ENCODE data around the gene RPEL1.
"Not testable (repeated sequence)": the region's sequence is repeated elsewhere in the genome, so short reads cannot be mapped to it uniquely, and the experiment has no call there.

DNA sequence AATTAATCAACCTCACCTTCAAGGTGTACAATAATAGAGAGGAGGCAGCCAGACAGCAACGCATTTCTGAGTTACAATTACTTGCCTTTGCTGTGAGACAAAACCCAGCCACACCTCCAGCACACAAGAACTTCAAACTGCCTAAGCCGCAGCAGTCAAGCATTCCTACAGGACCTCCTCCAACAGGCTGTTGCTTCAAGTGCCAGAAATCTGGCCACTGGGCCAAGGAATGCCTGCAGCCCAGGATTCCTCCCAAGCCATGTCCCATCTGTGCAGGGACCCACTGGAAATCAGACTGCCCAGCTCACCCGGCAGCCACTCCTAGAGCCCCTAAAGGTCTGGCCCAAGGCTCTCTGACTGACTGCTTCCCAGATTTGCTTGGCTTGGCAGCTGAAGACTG, 38.0 kb upstream of the RPEL1 start:
- TF ChIP-seq, protein P1, sequence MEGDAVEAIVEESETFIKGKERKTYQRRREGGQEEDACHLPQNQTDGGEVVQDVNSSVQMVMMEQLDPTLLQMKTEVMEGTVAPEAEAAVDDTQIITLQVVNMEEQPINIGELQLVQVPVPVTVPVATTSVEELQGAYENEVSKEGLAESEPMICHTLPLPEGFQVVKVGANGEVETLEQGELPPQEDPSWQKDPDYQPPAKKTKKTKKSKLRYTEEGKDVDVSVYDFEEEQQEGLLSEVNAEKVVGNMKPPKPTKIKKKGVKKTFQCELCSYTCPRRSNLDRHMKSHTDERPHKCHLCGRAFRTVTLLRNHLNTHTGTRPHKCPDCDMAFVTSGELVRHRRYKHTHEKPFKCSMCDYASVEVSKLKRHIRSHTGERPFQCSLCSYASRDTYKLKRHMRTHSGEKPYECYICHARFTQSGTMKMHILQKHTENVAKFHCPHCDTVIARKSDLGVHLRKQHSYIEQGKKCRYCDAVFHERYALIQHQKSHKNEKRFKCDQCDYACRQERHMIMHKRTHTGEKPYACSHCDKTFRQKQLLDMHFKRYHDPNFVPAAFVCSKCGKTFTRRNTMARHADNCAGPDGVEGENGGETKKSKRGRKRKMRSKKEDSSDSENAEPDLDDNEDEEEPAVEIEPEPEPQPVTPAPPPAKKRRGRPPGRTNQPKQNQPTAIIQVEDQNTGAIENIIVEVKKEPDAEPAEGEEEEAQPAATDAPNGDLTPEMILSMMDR (IDR thresholded peaks at IDR 0.05; ENCODE audit: low read depth, low read length, missing input control): not testable (repeated sequence)
- TF ChIP-seq, protein P2, sequence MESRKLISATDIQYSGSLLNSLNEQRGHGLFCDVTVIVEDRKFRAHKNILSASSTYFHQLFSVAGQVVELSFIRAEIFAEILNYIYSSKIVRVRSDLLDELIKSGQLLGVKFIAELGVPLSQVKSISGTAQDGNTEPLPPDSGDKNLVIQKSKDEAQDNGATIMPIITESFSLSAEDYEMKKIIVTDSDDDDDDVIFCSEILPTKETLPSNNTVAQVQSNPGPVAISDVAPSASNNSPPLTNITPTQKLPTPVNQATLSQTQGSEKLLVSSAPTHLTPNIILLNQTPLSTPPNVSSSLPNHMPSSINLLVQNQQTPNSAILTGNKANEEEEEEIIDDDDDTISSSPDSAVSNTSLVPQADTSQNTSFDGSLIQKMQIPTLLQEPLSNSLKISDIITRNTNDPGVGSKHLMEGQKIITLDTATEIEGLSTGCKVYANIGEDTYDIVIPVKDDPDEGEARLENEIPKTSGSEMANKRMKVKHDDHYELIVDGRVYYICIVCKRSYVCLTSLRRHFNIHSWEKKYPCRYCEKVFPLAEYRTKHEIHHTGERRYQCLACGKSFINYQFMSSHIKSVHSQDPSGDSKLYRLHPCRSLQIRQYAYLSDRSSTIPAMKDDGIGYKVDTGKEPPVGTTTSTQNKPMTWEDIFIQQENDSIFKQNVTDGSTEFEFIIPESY (IDR thresholded peaks at IDR 0.05): not testable (repeated sequence)
- TF ChIP-seq, protein P3, sequence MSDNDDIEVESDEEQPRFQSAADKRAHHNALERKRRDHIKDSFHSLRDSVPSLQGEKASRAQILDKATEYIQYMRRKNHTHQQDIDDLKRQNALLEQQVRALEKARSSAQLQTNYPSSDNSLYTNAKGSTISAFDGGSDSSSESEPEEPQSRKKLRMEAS (IDR thresholded peaks at IDR 0.05): not testable (repeated sequence)
- TF ChIP-seq TAF1 (conservative IDR thresholded peaks at IDR 0.05); SP1 (IDR thresholded peaks at IDR 0.05); EGR1 (IDR thresholded peaks at IDR 0.05; ENCODE audit: low read depth in 2 of 2); JUND (IDR thresholded peaks at IDR 0.05); GABPA (IDR thresholded peaks at IDR 0.05 in 1 of 2, conservative IDR thresholded peaks at IDR 0.05 in 1 of 2); YY1 (IDR thresholded peaks at IDR 0.05); FOXA1 (IDR thresholded peaks at IDR 0.05): not testable (repeated sequence)
- TF ChIP-seq, protein P4, sequence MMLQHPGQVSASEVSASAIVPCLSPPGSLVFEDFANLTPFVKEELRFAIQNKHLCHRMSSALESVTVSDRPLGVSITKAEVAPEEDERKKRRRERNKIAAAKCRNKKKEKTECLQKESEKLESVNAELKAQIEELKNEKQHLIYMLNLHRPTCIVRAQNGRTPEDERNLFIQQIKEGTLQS (IDR thresholded peaks at IDR 0.05): not testable (repeated sequence)
